ENCODE results near the gene CDH13. TPM values are rescaled to one million over a fixed set of nuclear protein-coding genes. Genes with fewer than 3 reads are reported as not detected.

Gene CDH13
- total RNA-seq, 4 donors from 2014 or later: 3.4 to 14.8 (median 6.5) TPM

GRCh38 chr16:83224642-83225041, 597.9 kb downstream of the CDH13 start:
- H3K9me3 ChIP-seq: no peaks in the 10 kb centered on the region
- H3K36me3 ChIP-seq: no peaks in the 10 kb centered on the region
- TF ChIP-seq CTCF (IDR thresholded peaks at IDR 0.05): no peak
- no peak for TF ChIP-seq POLR2A (IDR thresholded peaks at IDR 0.05)
- WGBS, 2 donors: 84 to 93% methylated on average over 3 of the region's 3 CpGs
- no peaks in the 10 kb centered on the region for H3K27me3 ChIP-seq
- H3K27ac ChIP-seq: no peak overlapping the region
- no peaks in the 10 kb centered on the region for H3K4me1 ChIP-seq
- H3K4me3 ChIP-seq (replicated peaks in 1 of 3): no peak overlapping the region
- intact Hi-C loops (cut with DNase I): no loop called here
- DNase-seq: no peak

DNA sequence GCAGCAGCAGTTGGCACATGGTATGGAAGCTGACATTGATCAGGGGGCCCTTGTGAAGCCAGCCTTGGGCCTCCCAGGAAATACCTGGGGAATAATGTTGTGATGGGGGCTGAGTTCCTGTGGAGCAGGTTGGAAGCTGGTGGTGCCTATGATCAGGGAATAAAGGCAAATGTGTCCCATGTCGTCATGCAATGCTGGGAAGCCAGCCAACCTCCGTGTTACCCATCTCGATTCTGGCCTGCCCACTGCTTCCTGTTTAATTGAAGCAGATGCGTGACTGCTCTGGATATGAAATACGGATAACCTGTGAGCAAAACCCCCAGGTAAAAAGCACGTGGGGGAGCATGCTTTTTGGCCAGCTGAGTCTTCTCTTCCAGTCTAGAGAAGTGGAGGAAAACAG, 600.6 kb downstream of the CDH13 start:
- H3K4me1 ChIP-seq: no peaks in the 10 kb centered on the region
- H3K36me3 ChIP-seq: no peaks in the 10 kb centered on the region
- DNase-seq: no peak

GRCh38 chr16:83231729-83232128, 605.0 kb downstream of the CDH13 start:
- no peaks in the 10 kb centered on the region for H3K4me1 ChIP-seq
- H3K9me3 ChIP-seq: no peaks in the 10 kb centered on the region
- intact Hi-C loops (cut with DNase I): loop anchor here (10.0 kb wide), 1 partner anchor 63 kb away; no protein-coding TSS in a partner anchor
- no peak for DNase-seq
- no peaks in the 10 kb centered on the region for H3K27me3 ChIP-seq
- H3K36me3 ChIP-seq: no peaks in the 10 kb centered on the region
- no peak overlapping the region for H3K4me3 ChIP-seq (replicated peaks in 1 of 3)
- no peak overlapping the region for H3K27ac ChIP-seq
- 90 to 93% methylated on average over 5 of the region's 5 CpGs for WGBS, 2 donors
- TF ChIP-seq CTCF (IDR thresholded peaks at IDR 0.05): no peak
- TF ChIP-seq POLR2A (IDR thresholded peaks at IDR 0.05): no peak

More for the DNA sequence above, 600.6 kb downstream of the CDH13 start:
- no peaks in the 10 kb centered on the region for H3K27me3 ChIP-seq
- no peak overlapping the region for H3K4me3 ChIP-seq (replicated peaks in 1 of 3)
- intact Hi-C loops (cut with DNase I): no loop called here
- WGBS, 2 donors: 55 to 76% methylated on average over 6 of the region's 6 CpGs
- no peaks in the 10 kb centered on the region for H3K9me3 ChIP-seq
- H3K27ac ChIP-seq: no peak overlapping the region
- no peak for TF ChIP-seq CTCF (IDR thresholded peaks at IDR 0.05)
- TF ChIP-seq POLR2A (IDR thresholded peaks at IDR 0.05): no peak

- no peak overlapping the region for H3K4me3 ChIP-seq (replicated peaks in 1 of 3)
- H3K27ac ChIP-seq: no peak overlapping the region
- 59 to 62% methylated on average over 8 of the region's 8 CpGs for WGBS, 2 donors
Measured at GRCh38 chr16:83233153-83233552, 606.4 kb downstream of the CDH13 start.

More at GRCh38 chr16:83233153-83233552, 606.4 kb downstream of the CDH13 start:
- DNase-seq: no peak
- Histone ChIP-seq H3K36me3 (no peaks in the 10 kb centered on the region), H3K4me1 (no peaks in the 10 kb centered on the region), H3K9me3 (no peaks in the 10 kb centered on the region), H3K27me3 (no peaks in the 10 kb centered on the region)
- intact Hi-C loops (cut with DNase I): loop anchor here (10.0 kb wide), 1 partner anchor 62 kb away; no protein-coding TSS in a partner anchor
- TF ChIP-seq POLR2A (IDR thresholded peaks at IDR 0.05) (no peak), CTCF (IDR thresholded peaks at IDR 0.05) (no peak)

All from thyroid gland (tissue), 4 donors.